Adrenal gland (tissue), 12 donors: ENCODE results near the gene ZCWPW2. TPM values are rescaled to one million over a fixed set of nuclear protein-coding genes. Genes with fewer than 3 reads are reported as not detected.
A peak's percentile ranks its signal among the peaks of the same experiment; 100 is the strongest.

Source experiments
- DNase-seq, 7 donors: peaks; one replicate each; pipeline ENCODE4 v3.0.0-alpha.2; 2019 to 2020
- H3K27ac ChIP-seq, 5 donors: fragments of 200-600 bp; sonication (generic) in 4 of 5; 1 replicate in 3 of 5; 2 replicates in 2 of 5; pipeline versions ENCODE4 v1.5.1 to v1.8.0; 2016 to 2020; ENCODE audit warnings: mild to moderate bottlenecking in 1 of 5
- H3K27me3 ChIP-seq: fragments of 200-600 bp; 2 replicates; pipeline ENCODE4 v1.8.0; 2021
- H3K36me3 ChIP-seq, 2 donors: fragments of 200-600 bp; replicated peaks in 1 of 2; 1 replicate in 1 of 2; 2 replicates in 1 of 2; pipeline versions ENCODE4 v1.5.1 to v1.8.0; 2018 to 2022
- H3K4me1 ChIP-seq, 2 donors: fragments of 200-600 bp; replicated peaks in 1 of 2; 1 replicate in 1 of 2; 2 replicates in 1 of 2; pipeline versions ENCODE4 v1.5.1 to v1.8.0; 2018 to 2021
- H3K4me3 ChIP-seq, 4 donors: fragments of 200-600 bp; sonication (generic) in 3 of 4; one replicate each; pipeline ENCODE4 v1.5.1; 2016 to 2018
- H3K9me3 ChIP-seq, 3 donors: fragments of 200-600 bp; sonication (generic) in 1 of 3; replicated peaks in 1 of 3; 1 replicate in 2 of 3; 2 replicates in 1 of 3; pipeline versions ENCODE4 v1.5.1 to v1.8.0; 2016 to 2021
- CTCF ChIP-seq, 6 experiments: fragments of 450-650 bp in 4 of 6; fragments of 200-600 bp in 2 of 6; sonication (generic) in 1 of 6; IDR thresholded peaks; 1 replicate in 5 of 6; 2 replicates in 1 of 6; pipeline versions ENCODE4 v1.5.1 to v1.8.0; 2016 to 2021; ENCODE audit warnings: antibody characterized with exemption in 6 of 6, mild to moderate bottlenecking in 2 of 6, moderate library complexity in 1 of 6
- POLR2A ChIP-seq, 2 donors: fragments of 450-650 bp; IDR thresholded peaks; one replicate each; pipeline ENCODE4 v1.6.1; 2017; ENCODE audit warnings: antibody characterized with exemption in 2 of 2, mild to moderate bottlenecking in 2 of 2, moderate library complexity in 1 of 2
- WGBS, 4 donors: extraction: QIAGEN DNeasy Blood & Tissue Kit in 2 of 4; methylation state at CpG; one replicate each; pipeline versions ENCODE4 v1.1.5 to v1.1.7; 2013 to 2017; 5-methylcytosine and 5-hydroxymethylcytosine counted together
- intact Hi-C, 2 donors: fragments of 100-400 bp; cut with DNase I; formaldehyde crosslinking; loops; one replicate each; pipeline versions ENCODE4 v1.14.1 to v1.15.0; 2022 to 2023
- polyA plus RNA-seq, 3 donors: library from polyadenylated mRNA; stranded (reverse); fragments of 200-250 nt in 2 of 3; fragments of 350-450 nt in 1 of 3; fragmentation: Illumina TruSeq in 1 of 3; extraction: RNeasy Lipid Tissue Mini Kit (QIAGEN cat#74804) in 1 of 3; gene quantifications; one replicate each; pipeline ENCODE4 v1.2.3, GENCODE V29; 2013 to 2014
- total RNA-seq, 9 donors: library from RNA; depleted of rRNA in 4 of 9; stranded (reverse); fragments of >200 nt in 4 of 9; fragments of 120-200 nt in 1 of 9; fragmentation: NEBNext Ultra II Directional in 1 of 9; extraction: Animal tissue kit (Norgen Biotek cat#: 25700) in 1 of 9; gene quantifications; one replicate each; pipeline versions ENCODE4 v1.1.0 to v1.2.4, GENCODE V29; 2013 to 2023
- donor health status: healthy with polysubstance abuse.
- donor health status: Bipolar disorder and iron deficiency.
- donor health status: DM: yes; HTN: yes; CAD: no.
- donor health status: DM: no; HTN: no; CAD: no.
- donor health status: DM: no; HTN: no; CAD: no.
- donor health status: DM: yes; HTN: yes; CAD: no.

ZCWPW2 gene
- total and polyA plus RNA-seq, 12 donors, result 0.55 to 2.1 (median 1.3) TPM

GRCh38 chr3:28328188-28329151, 20.1 kb upstream of the ZCWPW2 start:
- intact Hi-C loops, result loop anchor here in 1 of 2 donors (5.0 kb wide), 1 partner anchor 616 kb away; no protein-coding TSS in a partner anchor
- TF ChIP-seq CTCF (IDR thresholded peaks at IDR 0.05) (peak; percentile 50 to 83 (median 75)), POLR2A (IDR thresholded peaks at IDR 0.05) (no peak)
- no peak overlapping the region for H3K4me3 ChIP-seq
- peaks cover 0 to 4% (median 0%) of the 10 kb centered on the region in 3 donors for H3K9me3 ChIP-seq
- no peaks in the 10 kb centered on the region for H3K27me3 ChIP-seq
- H3K4me1 ChIP-seq, result no peaks in the 10 kb centered on the region
- WGBS, 4 donors, result 79 to 88% (median 81%) methylated on average over 4 of the region's 4 CpGs
- H3K36me3 ChIP-seq, result peaks cover 0 to 19% of the 10 kb centered on the region in 2 donors
- DNase-seq, result no peak
- no peak overlapping the region for H3K27ac ChIP-seq

- Histone ChIP-seq H3K4me1 (no peaks in the 10 kb centered on the region), H3K27me3 (no peaks in the 10 kb centered on the region), H3K9me3 (no peaks in the 10 kb centered on the region), H3K27ac (no peak overlapping the region), H3K4me3 (no peak overlapping the region), H3K36me3 (peaks cover 0 to 33% of the 10 kb centered on the region in 2 donors)
- intact Hi-C loops, result loop anchor here in 1 of 2 donors (5.0 kb wide), 1 partner anchor 622 kb away; no protein-coding TSS in a partner anchor
- TF ChIP-seq CTCF (IDR thresholded peaks at IDR 0.05), result peak in 1 of 6 experiments; percentile 25
- no peak for TF ChIP-seq POLR2A (IDR thresholded peaks at IDR 0.05)
- DNase-seq, result no peak
Observed at GRCh38 chr3:28334552-28334951, 14.0 kb upstream of the ZCWPW2 start.

- TF ChIP-seq CTCF (IDR thresholded peaks at IDR 0.05) (no peak), POLR2A (IDR thresholded peaks at IDR 0.05) (no peak)
- Histone ChIP-seq H3K4me1 (no peaks in the 10 kb centered on the region), H3K4me3 (no peak overlapping the region), H3K27ac (no peak overlapping the region), H3K36me3 (peaks cover 0 to 36% of the 10 kb centered on the region in 2 donors), H3K27me3 (no peaks in the 10 kb centered on the region), H3K9me3 (no peaks in the 10 kb centered on the region)
- no peak for DNase-seq
- intact Hi-C loops, result no loop called here
- 74 to 81% (median 76%) methylated on average over 2 of the region's 2 CpGs for WGBS, 4 donors
Observed at GRCh38 chr3:28335246-28335645, 13.3 kb upstream of the ZCWPW2 start.

- Histone ChIP-seq H3K9me3 (no peaks in the 10 kb centered on the region), H3K27me3 (no peaks in the 10 kb centered on the region), H3K4me1 (peaks cover 0 to 13% of the 10 kb centered on the region in 2 donors), H3K36me3 (peaks cover 0 to 33% of the 10 kb centered on the region in 2 donors), H3K27ac (no peak overlapping the region), H3K4me3 (no peak overlapping the region)
- intact Hi-C loops, result no loop called here
- no peak for TF ChIP-seq CTCF (IDR thresholded peaks at IDR 0.05)
- no peak for TF ChIP-seq POLR2A (IDR thresholded peaks at IDR 0.05)
- DNase-seq, result no peak
Observed at GRCh38 chr3:28337230-28337629, 11.3 kb upstream of the ZCWPW2 start.
